ENCODE data around the gene SULF2. TPM values are rescaled to one million over a fixed set of nuclear protein-coding genes. Genes with fewer than 3 reads are reported as not detected.

SULF2 gene
- total and polyA plus RNA-seq, 2 of the 4 experiments (the other 2 are of a cell fraction): 0.54 to 0.77 TPM

DNA sequence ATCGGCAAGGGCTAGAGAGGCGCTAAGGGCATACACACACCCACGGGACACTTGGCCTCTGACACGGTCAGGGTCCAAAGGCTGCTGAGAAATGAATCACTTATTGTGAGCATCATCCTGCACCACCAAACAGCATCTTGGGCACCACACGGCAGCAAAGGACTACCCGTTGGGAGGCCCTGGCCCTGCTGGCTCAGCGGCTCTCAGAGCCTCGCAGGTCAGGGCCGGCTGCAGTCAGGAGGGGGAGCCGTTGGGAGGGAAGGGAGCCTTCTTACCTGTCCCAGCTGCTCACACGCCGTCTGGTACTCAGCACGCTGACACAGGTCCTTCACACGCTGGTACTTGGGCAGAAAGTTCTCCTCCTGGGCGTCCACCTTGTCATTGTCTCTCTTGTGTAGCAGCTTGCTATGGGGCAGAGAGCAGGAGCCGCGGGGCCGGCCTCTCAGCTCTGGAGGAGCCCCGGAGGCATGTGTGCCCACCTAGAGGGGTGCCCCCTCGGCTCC lies 109.0 kb downstream of the SULF2 start:
- H2BK20ac ChIP-seq (ENCODE audit: low read depth, low read length): no peak overlapping the region
- POLR2A ChIA-PET (ENCODE audit: unreplicated experiment): no interaction called here
- TF ChIP-seq SMC3 (IDR thresholded peaks at IDR 0.05; ENCODE audit: low read depth, low read length): no peak
- TF ChIP-seq, protein P1, sequence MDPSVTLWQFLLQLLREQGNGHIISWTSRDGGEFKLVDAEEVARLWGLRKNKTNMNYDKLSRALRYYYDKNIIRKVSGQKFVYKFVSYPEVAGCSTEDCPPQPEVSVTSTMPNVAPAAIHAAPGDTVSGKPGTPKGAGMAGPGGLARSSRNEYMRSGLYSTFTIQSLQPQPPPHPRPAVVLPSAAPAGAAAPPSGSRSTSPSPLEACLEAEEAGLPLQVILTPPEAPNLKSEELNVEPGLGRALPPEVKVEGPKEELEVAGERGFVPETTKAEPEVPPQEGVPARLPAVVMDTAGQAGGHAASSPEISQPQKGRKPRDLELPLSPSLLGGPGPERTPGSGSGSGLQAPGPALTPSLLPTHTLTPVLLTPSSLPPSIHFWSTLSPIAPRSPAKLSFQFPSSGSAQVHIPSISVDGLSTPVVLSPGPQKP (IDR thresholded peaks at IDR 0.05; ENCODE audit: borderline replicate concordance, low read depth, low read length): no peak
- TF ChIP-seq RAD21 (IDR thresholded peaks at IDR 0.05; ENCODE audit: low read length): no peak
- H3K4me3 ChIP-seq (ENCODE audit: insufficient read depth, low read depth, low read length): no peak overlapping the region
- no TSS peak for BruUV-seq (replicated peaks)
- no peaks in the 10 kb centered on the region for H3K79me1 ChIP-seq (ENCODE audit: low read depth in 1 of 2, low read length in 2 of 2)
- no peak overlapping the region for H4K8ac ChIP-seq (ENCODE audit: low read depth in 2 of 2, low read length in 2 of 2)
- no peak overlapping the region for H3K23ac ChIP-seq (ENCODE audit: low read depth, low read length)
- no peak overlapping the region for H3K4me2 ChIP-seq (ENCODE audit: low read depth, low read length)
- H2BK5ac ChIP-seq (ENCODE audit: low read depth, low read length, poor library complexity, severe bottlenecking): no peak overlapping the region
- no peak overlapping the region for H2AK5ac ChIP-seq (ENCODE audit: low read depth, low read length)
- H3K27me3 ChIP-seq (ENCODE audit: control insufficient read depth, insufficient read depth, low read length): peaks cover 2% of the 10 kb centered on the region; the same call in 1 of the 2 replicates
- CTCF ChIA-PET: no interaction called here
- no peak overlapping the region for H3K14ac ChIP-seq (replicated peaks; ENCODE audit: low read depth, low read length)
- H4K91ac ChIP-seq (ENCODE audit: insufficient read depth, low read depth, low read length): no peak overlapping the region
- H3K4me1 ChIP-seq (ENCODE audit: control insufficient read depth, insufficient read depth, low read length): no peaks in the 10 kb centered on the region
- intact Hi-C loops (cut with micrococcal nuclease): loop anchor here (5.0 kb wide), 1 partner anchor 111 kb away; the partner anchor contains the start of gene SULF2
- no peak for DNase-seq
- no peak overlapping the region for H4K5ac ChIP-seq (ENCODE audit: low read depth, low read length)
- H3K9me3 ChIP-seq (ENCODE audit: control insufficient read depth, insufficient read depth, low read length): no peaks in the 10 kb centered on the region
- 82% methylated on average over 8 of the region's 20 CpGs; no CpG with 5 or more reads in 1 of the 2 experiments for WGBS, 2 experiments (ENCODE audit: extremely low coverage in 2 of 2, insufficient read length in 1 of 2)
- dilution Hi-C loops (cut with HindIII; ENCODE audit: low sequenced_read_pairs, unreplicated experiment): no loop called here
- H3K9ac ChIP-seq (ENCODE audit: low read depth, low read length): no peak overlapping the region
- H3K9me1 ChIP-seq (ENCODE audit: insufficient read depth, low read length): no peaks in the 10 kb centered on the region; the same call in 1 of the 2 replicates
- H3K56ac ChIP-seq (ENCODE audit: extremely low read depth, insufficient read depth, low read length): no peak overlapping the region
- no peak overlapping the region for H3K27ac ChIP-seq (ENCODE audit: insufficient read depth, low read length)
- H2BK120ac ChIP-seq (ENCODE audit: low read depth, low read length): no peak overlapping the region
- no peak overlapping the region for H2AK9ac ChIP-seq (replicated peaks; ENCODE audit: low read depth, low read length, poor library complexity)
- ATAC-seq (ENCODE audit: low read depth): no peak
- no peak overlapping the region for H3K4ac ChIP-seq (ENCODE audit: low read depth, low read length)
- H2AFZ ChIP-seq (replicated peaks; ENCODE audit: low read length, poor library complexity): no peak overlapping the region
- no peak overlapping the region for H3K18ac ChIP-seq (ENCODE audit: low read depth, low read length)
- H2BK15ac ChIP-seq (ENCODE audit: low read depth, low read length): no peak overlapping the region
- no peaks in the 10 kb centered on the region for H4K20me1 ChIP-seq (ENCODE audit: insufficient read depth, low read length)
- H3K36me3 ChIP-seq (ENCODE audit: control insufficient read depth, insufficient read depth, low read length): no peaks in the 10 kb centered on the region
- in situ Hi-C loops (cut with MboI; ENCODE audit: low sequenced_read_pairs): no loop called here

Measured in IMR-90 (cell line).